GM10248 (cell line): ENCODE data around the gene OR56A3.

Experiments
- CTCF ChIA-PET: fragments of 300-600 bp; sonication (Branson Sonifier 250); formaldehyde crosslinking; extraction: SDS; loops from one replicate; lab custom pipeline; 2021; ENCODE audit warnings: antibody characterized with exemption; lab: Yijun Ruan, JAX
- POLR2A ChIA-PET: fragments of 350-650 bp; sonication (Branson Sonifier 250); formaldehyde crosslinking; extraction: SDS; loops from one replicate; lab custom pipeline; 2020; ENCODE audit warnings: antibody characterized with exemption; lab: Yijun Ruan, JAX
- DNase-seq: peaks from one replicate; pipeline ENCODE4 v3.0.0; 2012; ENCODE audit errors: extremely low spot score
- CTCF ChIP-seq: IDR thresholded peaks from 2 replicates; pipeline ENCODE4 v1.5.1; 2012; ENCODE audit warnings: mild to moderate bottlenecking, low read depth; ENCODE audit errors: extremely low read depth, missing control alignments, control extremely low read depth

OR56A3 gene

GRCh38 chr11:5923794-5924193 is 18.3 kb upstream of the OR56A3 start:
- ChIA-PET CTCF (no interaction called here), POLR2A (no interaction called here)
- no peak for TF ChIP-seq CTCF

GRCh38 chr11:5928271-5928670 is 13.8 kb upstream of the OR56A3 start:
- ChIA-PET POLR2A (no interaction called here), CTCF (no interaction called here)
- DNase-seq = no peak
- TF ChIP-seq CTCF = no peak

More at GRCh38 chr11:5923794-5924193, 18.3 kb upstream of the OR56A3 start:
- DNase-seq = no peak

- TF ChIP-seq CTCF = no peak
- CTCF ChIA-PET = no interaction called here
- DNase-seq = no peak
- POLR2A ChIA-PET = no interaction called here
These were observed 13.2 kb upstream of the OR56A3 start for GRCh38 chr11:5928811-5929210.

- ChIA-PET CTCF (no interaction called here), POLR2A (no interaction called here)
- DNase-seq = no peak
- no peak for TF ChIP-seq CTCF
These were observed 12.3 kb upstream of the OR56A3 start for GRCh38 chr11:5929571-5930368.

- ChIA-PET CTCF (no interaction called here), POLR2A (no interaction called here)
- TF ChIP-seq CTCF = no peak
- DNase-seq = no peak
These were observed 11.4 kb upstream of the OR56A3 start for GRCh38 chr11:5930614-5931013.

- CTCF ChIA-PET = no interaction called here
- TF ChIP-seq CTCF = no peak
- DNase-seq = no peak
- POLR2A ChIA-PET = no interaction called here
These were observed 11.0 kb upstream of the OR56A3 start for GRCh38 chr11:5931061-5931460.
